Measurements from ENCODE around the gene CDKAL1.
"Not testable (repeated sequence)": the region's sequence is repeated elsewhere in the genome, so short reads cannot be mapped to it uniquely, and the experiment has no call there.

The CDKAL1 gene

DNA sequence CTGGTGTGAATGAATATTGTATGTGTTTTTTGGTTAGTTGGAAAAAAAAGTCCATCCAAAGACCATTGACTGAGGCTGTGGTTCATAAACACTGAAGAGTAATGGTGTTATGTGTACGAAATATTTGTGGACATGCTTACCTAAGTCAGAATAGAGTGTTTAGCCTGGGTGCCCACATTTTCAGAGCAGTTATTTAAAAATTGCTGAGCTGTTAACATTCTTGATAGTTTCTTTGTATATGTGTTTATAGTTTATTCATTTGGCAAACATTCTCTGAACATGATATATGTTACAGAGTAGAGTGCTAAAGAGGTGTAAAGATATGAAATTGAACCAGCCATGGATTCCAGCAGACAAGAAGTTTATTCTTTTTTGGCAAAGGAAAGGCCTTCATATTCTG lies 20.6 kb downstream of the CDKAL1 start:
- DNase-seq: no peak

DNA sequence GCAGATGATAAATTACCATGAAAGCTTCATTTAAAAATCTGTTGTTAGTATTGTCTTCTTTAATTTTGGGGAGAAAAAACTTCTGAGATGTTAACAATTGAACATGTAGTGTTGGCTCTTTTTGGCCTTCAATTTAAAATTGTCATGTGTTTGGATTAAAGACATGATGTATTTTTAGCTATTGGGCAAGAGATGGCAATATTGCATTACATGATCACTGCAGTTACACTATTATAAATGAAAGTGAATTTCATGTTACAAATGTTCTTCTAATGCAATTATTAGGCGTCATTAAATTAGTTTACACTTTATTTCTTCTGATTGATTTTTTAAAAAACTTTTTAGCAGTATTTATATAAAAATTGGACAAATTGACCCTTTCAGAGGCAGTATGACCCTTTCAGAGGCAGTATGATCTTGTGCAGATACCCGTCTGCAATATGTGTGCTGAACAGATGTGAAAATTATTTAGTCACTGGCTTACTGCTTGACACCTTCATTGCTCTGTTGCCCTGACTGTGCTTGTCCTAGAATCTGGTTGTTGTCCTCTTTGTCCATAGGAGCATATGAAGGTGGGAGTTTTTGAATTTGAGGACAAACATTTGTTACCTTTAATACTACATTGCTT lies 25.8 kb downstream of the CDKAL1 start:
- DNase-seq: no peak

DNA sequence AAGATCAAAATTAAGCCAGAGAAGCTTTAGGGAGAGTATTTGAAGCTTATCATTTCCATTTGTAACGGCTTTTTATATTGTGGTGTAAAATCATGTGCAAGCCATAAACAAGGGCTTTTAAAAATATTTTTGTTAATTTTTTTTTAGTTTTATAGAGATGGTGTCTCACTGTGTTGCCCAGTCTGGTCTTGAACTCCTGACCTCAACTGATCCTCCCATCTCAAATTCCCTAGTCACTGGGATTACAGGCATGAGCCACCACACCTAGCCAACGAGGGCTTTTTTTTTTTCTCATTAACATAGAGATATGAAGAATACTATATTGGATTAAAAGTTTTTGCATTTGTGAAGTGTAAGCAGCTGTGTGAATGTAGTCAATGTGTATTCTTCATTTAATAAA lies 29.1 kb downstream of the CDKAL1 start:
- DNase-seq: no peak

DNA sequence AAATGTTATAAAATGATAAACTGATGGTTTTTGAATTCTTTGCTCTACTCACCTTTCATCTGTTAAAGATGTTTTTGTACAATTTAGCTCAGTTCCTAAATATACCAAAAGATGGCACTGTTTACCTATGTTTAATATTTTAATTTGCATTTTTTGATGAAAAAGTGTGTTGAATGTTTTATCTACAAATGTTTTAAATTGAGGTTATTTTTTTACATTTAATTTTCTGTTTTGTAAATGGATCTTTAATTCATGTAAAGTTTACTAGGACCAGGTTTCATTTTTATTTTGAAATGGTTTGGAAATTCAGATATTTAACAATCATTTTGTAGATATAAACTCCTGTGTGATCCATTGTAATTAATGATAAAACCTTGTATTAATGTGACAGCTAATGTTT lies 30.0 kb downstream of the CDKAL1 start:
- no peak for DNase-seq

DNA sequence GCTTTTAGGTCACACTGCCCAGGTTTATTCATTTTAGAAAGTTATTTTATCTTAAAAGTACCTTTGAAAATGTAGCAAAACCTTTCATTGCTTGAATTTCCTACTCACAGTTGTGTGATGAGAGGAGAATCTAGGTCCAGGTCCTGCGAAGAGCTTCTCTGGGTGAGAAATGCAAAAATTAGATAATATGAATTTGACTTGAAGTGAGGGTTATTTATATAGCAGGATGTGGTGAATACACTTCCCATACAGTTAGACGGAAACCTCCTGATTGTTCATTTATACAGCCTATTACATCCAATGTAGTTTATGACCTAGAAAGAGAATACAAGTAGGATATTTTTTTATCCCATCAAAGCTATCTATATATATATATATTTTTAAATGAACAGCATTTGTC lies 30.5 kb downstream of the CDKAL1 start:
- no peak for DNase-seq

DNA sequence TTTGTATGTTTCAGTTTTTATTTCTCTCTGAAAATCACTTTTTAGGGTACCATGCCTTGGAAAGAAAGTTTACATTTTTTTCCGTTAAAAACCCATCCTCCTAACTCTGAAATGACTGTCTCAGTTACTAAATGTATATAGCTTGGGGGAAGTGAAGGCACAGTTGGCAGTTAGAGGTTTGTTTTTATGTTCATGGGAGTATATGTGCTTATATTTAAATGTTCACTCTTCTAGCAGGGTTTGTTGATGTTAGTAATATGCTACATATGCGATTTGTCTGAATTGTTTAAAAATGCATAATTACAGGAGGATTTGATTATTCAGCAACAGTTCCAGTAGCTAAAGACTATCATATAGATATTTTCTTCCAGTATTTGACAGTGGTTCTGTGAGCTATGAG lies 31.1 kb downstream of the CDKAL1 start:
- DNase-seq: no peak

DNA sequence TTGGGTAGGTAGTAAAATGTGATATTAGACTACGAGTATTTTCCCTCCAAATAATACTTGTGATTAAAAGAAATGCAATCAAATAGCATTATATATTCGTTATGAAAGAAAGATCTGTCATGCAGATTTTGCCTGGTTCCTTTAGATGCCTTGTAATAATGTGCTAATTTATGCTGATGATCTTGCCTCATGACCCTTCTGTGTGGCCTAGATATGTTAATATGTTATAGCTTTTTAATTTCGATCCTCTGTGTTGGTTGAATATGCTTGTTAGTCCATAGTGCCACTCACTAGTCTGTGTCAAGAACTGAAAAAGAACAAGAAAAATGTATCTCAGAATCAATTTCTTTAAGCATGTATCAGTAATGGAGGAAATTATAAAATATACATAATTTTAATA lies 31.9 kb downstream of the CDKAL1 start:
- DNase-seq: no peak

DNA sequence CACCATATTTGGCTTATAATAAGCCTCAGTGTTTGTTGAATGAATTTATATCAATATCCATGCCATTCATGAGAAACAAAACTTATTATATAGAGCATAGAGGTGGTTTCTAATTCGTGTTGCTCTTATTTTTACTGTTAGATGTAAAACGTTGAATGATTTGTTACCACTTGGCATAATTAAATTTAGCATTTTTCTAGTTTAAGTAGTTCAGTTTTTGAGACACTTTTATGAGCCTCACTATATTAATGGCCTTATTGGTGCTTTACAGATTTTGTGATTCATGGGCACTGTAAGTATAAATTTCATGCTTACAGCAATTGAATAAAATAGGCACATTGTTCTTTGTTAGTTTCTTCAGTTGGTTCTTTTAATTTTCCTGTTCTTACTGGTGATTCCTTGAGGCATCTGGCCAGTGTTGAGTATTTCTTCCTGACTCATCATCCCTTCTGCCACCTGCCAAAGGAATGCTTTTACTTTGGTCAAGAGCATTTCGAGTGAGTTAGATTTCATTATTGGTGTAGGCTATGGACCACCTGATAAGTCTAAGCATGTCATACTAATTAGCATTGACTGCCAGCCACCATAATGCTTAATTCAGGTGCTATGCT lies 34.8 kb downstream of the CDKAL1 start:
- DNase-seq: no peak

DNA sequence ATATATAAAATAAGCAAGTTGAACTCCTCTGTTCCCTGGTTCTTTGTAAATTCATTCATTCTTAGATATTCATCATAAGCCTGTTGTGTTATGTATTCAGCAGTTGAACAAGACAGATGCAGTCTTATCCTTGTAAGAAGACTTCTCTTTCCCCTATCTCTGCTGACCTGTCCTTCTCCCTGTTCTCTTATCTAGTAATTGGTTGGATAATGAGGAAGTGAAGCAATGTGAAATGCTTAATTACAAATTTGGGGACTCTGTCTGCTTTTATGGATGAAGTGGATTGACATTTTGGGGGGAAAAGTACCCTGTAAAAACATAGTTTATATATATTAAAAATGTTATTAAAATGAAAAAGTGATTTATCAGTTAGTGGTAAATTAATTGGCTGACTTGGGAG lies 37.0 kb downstream of the CDKAL1 start:
- DNase-seq: no peak

DNA sequence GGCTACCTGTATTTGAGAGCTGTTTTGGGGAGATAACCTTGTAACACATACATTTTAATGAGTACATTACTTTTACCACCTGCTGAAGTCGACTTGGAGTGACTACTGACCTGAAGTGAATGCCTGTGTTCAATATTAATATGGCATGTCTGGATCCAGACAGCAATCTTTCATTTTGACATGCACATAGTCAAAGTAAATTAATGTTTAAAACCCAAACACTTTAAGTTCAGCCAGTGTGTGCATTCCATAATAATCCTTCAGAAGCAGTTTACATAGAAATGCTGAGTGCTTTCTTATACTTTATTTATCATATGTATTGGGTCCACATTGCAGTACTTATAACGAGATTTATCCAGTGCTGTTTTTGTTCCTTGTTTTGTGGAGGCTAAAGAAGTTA lies 38.0 kb downstream of the CDKAL1 start:
- DNase-seq: no peak

DNA sequence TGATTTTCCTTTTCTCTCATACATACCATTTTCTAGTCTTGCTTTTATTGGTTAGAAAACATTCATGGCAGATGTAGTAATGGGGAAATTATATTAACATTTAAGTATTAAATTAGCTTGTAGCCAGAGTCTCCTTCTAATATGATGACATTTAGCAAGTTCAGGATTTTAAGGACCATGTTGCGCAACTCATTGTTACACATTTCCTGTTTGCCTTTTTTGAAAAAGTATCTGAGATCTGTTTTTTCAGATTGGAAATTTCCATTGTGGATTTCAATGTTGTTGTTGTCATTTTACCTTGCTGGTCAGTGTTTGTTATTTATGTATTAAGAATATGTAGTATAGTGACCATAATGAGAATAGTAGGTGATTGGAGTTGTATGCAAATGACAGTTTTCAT lies 38.7 kb downstream of the CDKAL1 start:
- DNase-seq: no peak

DNA sequence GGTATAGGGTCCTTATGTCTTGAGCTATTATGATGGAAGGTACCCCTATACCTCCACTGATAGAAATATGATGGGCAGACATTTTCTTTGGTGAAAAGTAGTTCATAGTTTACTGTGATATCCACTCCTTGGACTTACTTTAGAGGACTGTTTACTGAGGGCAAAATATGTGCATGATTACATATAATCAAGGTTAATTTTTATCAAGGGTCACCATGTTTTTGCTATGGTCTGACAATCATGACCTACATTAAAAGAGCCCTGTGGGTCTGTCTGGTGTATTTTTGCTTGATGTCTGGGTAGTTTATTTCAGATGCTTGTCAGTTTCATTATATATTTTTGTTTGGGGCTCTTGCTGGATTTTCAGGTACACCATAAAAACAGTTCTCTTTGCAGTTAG lies 40.1 kb downstream of the CDKAL1 start:
- no peak for DNase-seq

DNA sequence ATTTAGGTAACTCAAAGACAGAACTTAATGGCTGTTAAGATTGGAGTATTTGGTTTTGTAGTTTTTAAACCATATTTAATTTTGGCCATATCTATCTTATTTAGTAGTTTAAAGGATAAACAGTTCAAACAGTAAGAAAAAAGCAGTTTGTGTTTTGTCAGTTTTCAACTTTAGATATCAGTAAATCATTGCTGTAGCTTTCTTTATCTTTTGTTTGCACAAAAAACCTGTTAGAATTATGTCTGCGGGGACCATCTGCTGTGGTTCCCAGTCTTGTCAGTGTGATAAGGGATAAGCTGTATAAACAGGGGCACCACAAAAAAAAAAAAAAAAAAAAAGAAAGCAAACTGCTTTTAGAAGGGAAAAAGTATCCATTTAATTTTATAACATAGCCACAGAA lies 40.9 kb downstream of the CDKAL1 start:
- no peak for DNase-seq

DNA sequence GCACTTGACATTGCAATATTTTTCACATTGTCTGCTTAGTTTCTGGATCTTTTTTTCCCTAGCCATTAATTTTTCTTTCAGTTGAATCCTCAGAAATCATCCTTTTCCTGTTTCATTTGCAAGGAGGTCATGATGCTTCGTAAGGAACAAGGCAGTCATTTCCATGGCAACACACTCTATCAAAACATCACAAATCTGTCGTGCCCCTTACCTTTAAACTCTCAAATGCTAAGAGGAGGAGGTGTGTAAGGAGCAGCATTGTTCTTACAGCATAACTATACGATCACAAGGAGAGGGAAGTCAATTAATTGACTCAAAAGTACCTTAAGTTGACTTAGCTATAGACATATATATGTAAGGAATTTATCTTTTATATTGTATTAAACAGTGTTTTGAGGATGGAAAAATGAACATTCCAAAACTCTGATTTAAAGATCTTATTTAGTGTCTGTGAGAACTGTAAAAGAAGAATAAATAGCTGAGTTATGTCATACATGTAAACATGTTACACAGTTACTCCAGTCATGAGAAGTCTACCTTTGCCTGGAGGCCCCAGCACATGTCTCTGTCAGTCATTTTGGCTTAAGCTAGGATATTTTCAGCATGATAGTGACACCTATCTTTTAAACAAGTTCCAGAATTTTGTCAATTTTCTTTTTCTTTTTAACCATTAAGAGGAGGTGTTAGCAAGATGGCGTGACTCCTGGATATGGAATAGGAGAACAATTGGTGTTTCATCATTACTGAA lies 41.6 kb downstream of the CDKAL1 start:
- no peak for DNase-seq

DNA sequence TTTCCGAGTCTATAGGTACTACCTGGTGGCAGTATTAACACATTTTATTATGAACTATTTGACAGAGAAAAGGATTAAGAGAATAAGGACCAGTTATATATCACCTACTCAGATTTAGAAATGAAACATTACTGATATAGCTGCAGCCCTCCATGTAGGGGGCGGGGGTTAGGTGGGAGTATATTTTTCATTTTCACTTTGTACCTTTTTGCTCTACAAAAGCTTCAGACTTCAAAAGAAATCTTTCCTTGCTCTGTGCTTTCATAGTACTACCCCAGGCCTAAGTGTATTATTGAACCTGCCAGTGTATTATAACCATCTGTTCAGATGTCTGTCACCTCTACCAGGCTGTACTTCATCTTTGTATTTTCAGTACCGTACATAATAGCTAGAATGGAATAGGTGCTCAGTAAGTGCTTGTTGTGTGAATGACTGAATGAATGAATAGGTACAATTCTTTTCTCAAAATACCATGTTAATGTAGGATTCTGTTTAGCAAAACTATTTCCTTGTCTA lies 43.0 kb downstream of the CDKAL1 start:
- DNase-seq: no peak

DNA sequence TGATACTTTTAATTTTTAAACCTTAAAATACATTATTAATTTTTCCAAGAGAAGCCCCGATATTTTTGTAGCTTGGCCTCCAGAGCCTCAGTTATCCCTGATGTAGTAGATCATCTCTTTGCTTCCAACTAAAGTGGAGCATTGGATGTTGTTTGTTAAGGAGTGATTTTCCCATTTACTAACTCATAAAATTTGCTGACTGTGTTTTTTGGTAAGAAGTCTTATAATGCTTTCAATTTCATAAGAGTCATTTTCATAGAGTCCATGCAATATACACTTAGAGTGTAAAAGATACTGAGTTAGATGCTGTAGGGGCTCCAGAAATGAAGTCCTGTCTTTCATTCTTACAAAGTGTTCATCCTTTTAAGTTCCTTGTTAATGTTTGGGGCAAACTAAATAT lies 46.8 kb downstream of the CDKAL1 start:
- no peak for DNase-seq

DNA sequence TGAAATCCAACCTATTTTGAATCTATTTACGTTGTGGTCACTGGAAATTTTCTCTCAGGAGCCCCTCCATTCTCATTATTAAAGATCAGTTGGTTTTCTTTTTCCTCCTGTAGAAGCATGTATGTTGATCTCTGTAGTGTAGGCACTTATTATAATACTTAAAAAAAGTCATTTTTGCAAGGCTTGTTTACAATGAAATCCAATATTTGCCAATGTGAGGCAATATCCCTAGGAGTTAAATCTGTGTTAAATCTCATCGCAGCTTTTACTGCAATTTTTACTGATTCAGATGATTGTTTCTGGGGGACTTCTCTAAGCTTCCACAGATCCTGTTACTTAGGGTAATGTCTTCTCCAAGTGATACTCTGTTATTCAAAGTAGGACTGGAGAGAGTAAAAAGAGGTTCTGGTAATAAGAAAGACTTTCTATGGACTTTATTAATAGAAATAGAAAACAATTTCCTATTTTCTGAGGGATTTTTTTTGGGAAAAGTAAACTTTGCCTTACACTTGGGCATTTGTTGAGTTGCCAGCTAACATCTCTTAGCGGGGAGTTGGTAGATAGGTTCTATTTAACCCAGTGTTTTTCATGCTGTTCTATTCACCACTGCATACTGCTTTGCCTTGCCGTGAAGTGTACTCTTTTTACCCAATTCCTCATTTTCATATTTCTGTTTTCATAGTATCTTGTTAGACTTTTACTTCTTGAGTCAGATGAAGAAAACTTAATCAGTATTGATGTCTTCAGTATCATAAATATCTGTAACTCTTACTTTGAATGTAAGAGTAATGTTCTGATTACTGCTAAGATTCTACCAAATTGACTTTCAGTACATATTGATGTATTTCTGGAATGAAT lies 48.6 kb downstream of the CDKAL1 start:
- DNase-seq: no peak

DNA sequence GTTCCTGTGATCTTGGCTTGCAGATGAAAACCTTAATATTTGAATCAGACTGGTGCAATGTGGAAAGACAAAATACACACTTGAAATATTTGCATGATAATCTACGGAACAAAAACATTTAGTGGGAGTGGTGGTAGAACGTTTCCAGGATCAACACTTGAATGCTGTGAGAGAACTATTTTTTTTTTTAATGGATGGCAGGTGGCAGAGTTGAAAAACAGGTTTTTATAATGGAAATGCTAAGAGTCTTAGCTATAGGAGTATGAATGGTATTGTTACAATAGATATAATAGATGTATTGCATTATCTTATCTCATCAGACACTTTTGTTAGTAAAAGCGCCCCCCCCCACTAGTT lies 49.2 kb downstream of the CDKAL1 start:
- DNase-seq: no peak

DNA sequence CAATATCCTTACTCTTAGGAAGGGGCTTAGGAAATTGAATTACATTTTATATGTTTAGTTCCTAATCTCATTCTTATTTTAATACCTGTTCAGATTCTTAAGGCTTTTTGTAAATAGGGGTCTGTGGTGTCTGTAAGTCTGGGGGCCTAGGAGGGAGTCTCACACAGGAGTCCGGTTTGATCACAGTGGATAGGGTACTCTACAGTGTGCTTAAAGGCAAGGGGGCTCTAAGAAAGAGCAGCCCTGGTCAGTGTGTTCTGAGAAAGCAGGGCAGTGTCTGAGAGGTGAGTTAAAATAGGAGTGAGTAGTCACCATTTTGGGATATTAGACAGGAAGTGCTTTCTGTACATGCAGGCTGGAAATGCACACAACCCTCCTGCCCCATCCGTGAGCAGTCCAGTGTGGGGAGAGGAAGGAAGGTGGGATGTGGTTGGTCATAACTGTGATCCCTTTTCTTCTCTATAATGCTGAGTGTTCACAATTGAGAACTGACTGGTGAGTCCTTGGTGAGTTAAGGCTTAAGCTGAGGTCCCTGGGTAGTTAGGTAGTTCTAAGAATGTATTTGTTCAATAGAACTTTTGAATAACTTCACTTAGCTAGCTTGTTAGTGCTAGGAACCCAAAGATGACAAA lies 50.0 kb downstream of the CDKAL1 start:
- DNase-seq: no peak

DNA sequence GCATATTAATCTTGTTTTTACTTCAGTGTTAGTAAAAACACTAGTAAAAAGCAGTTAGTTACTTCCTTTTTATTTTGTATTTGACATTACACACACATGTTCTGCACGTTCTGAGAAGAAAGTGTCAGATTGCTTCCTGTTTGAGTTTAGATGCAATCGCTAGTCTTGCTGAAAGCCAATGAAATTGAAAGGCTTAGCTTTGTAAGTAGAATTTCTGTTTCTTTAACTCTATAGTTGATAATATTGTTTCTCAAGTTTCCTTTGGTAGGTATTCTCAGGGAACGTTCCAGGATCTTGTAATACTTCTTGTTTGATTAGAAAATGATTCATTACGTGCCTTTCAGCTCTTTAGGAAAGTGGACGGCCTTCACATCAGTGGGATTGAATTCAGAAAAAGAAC lies 55.0 kb downstream of the CDKAL1 start:
- DNase-seq: no peak

DNA sequence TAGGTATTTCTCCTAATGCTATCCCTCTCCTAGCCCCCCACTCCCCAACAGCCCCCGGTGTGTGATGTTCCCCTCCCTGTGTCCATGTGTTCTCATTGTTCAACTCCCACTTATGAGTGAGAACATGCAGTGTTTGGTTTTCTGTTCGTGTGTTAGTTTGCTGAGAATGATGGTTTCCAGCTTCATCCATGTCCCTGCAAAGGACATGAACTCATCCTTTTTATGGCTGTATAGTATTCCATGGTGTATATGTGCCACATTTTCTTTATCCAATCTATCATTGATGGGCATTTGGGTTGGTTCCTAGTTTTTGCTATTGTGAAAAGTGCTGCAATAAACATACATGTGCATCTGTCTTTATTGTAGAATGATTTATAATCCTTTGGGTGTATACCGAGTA lies 56.2 kb downstream of the CDKAL1 start:
- DNase-seq: not testable (repeated sequence)

DNA sequence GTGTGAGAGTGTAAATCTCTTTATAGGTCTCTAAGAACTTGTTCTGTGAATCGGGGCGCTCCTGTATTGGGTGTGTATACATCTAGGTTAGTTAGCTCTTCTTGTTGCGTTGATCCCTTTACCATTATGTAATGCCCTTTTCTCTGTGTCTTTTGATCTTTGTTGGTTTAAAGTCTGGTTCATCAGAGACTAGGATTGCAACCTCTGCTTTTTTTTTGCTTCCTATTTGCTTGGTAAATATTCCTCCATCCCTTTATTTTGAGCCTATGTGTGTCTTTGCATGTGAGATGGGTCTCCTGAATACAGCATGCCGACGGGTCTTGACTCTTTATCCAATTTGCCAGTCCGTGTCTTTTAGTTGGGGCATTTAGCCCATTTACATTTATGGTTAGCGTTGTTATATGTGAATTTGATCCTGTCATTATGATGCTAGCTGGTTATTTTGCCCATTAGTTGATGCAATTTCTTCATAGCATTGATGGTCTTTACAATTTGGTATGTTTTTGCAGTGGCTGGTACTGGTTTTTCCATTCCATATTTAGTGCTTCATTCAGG lies 60.1 kb downstream of the CDKAL1 start:
- DNase-seq: not testable (repeated sequence)
